ENCODE data around the gene RCBTB2.
A peak's percentile ranks its signal among the peaks of the same experiment; 100 is the strongest.
"Not testable (repeated sequence)": the region's sequence is repeated elsewhere in the genome, so short reads cannot be mapped to it uniquely, and the experiment has no call there.

RCBTB2 gene

GRCh38 chr13:48532506-48533499 is at the start of gene RCBTB2:
TSS of gene RCBTB2 (minus strand) at chr13:48533080. CDS start at chr13:48521939, 11,141 bp downstream.
- Histone ChIP-seq H3K36me3 (ENCODE audit: control insufficient read depth, insufficient read depth, low read length) (no peaks in the 10 kb centered on the region), H3K9ac (ENCODE audit: low read depth, low read length) (peak within 1 kb of the TSS; percentile 91), H3K4me1 (ENCODE audit: control insufficient read depth, insufficient read depth, low read length) (peaks cover 4% of the 10 kb centered on the region), H3K9me3 (ENCODE audit: control insufficient read depth, insufficient read depth, low read length) (no peaks in the 10 kb centered on the region), H3K4me3 (ENCODE audit: low read depth, low read length) (peak within 1 kb of the TSS; percentile 83), H3K27me3 (ENCODE audit: control insufficient read depth, insufficient read depth, low read length) (no peaks in the 10 kb centered on the region)

GRCh38 chr13:48582084-48582483 is 49.2 kb upstream of the RCBTB2 start:
- Histone ChIP-seq H3K4me3 (ENCODE audit: low read depth, low read length) (no peak overlapping the region), H3K9ac (ENCODE audit: low read depth, low read length) (no peak overlapping the region), H3K9me3 (ENCODE audit: control insufficient read depth, insufficient read depth, low read length) (no peaks in the 10 kb centered on the region), H3K27me3 (ENCODE audit: control insufficient read depth, insufficient read depth, low read length) (no peaks in the 10 kb centered on the region), H3K36me3 (ENCODE audit: control insufficient read depth, insufficient read depth, low read length) (no peaks in the 10 kb centered on the region), H3K4me1 (ENCODE audit: control insufficient read depth, insufficient read depth, low read length) (peaks cover 7% of the 10 kb centered on the region)

GRCh38 chr13:48580896-48581295 is 48.0 kb upstream of the RCBTB2 start:
- H3K4me1 ChIP-seq (ENCODE audit: control insufficient read depth, insufficient read depth, low read length) = peaks cover 2% of the 10 kb centered on the region
- no peaks in the 10 kb centered on the region for H3K36me3 ChIP-seq (ENCODE audit: control insufficient read depth, insufficient read depth, low read length)
- H3K9me3 ChIP-seq (ENCODE audit: control insufficient read depth, insufficient read depth, low read length) = no peaks in the 10 kb centered on the region
- H3K27me3 ChIP-seq (ENCODE audit: control insufficient read depth, insufficient read depth, low read length) = no peaks in the 10 kb centered on the region
- H3K9ac ChIP-seq (ENCODE audit: low read depth, low read length) = no peak overlapping the region
- H3K4me3 ChIP-seq (ENCODE audit: low read depth, low read length) = no peak overlapping the region

GRCh38 chr13:48580185-48580803 is 47.4 kb upstream of the RCBTB2 start:
- no peaks in the 10 kb centered on the region for H3K27me3 ChIP-seq (ENCODE audit: control insufficient read depth, insufficient read depth, low read length)
- H3K9ac ChIP-seq (ENCODE audit: low read depth, low read length) = no peak overlapping the region
- H3K4me3 ChIP-seq (ENCODE audit: low read depth, low read length) = no peak overlapping the region
- H3K4me1 ChIP-seq (ENCODE audit: control insufficient read depth, insufficient read depth, low read length) = peaks cover under 1% of the 10 kb centered on the region
- H3K36me3 ChIP-seq (ENCODE audit: control insufficient read depth, insufficient read depth, low read length) = no peaks in the 10 kb centered on the region
- no peaks in the 10 kb centered on the region for H3K9me3 ChIP-seq (ENCODE audit: control insufficient read depth, insufficient read depth, low read length)

- not testable (repeated sequence) for H3K4me3 ChIP-seq (ENCODE audit: low read depth, low read length); H3K27me3 ChIP-seq (ENCODE audit: control insufficient read depth, insufficient read depth, low read length); H3K36me3 ChIP-seq (ENCODE audit: control insufficient read depth, insufficient read depth, low read length); H3K9me3 ChIP-seq (ENCODE audit: control insufficient read depth, insufficient read depth, low read length); H3K4me1 ChIP-seq (ENCODE audit: control insufficient read depth, insufficient read depth, low read length); H3K9ac ChIP-seq (ENCODE audit: low read depth, low read length)
Measured at GRCh38 chr13:48579919-48580180, 47.0 kb upstream of the RCBTB2 start.

- Histone ChIP-seq H3K36me3 (ENCODE audit: control insufficient read depth, insufficient read depth, low read length) (no peaks in the 10 kb centered on the region), H3K27me3 (ENCODE audit: control insufficient read depth, insufficient read depth, low read length) (no peaks in the 10 kb centered on the region), H3K9ac (ENCODE audit: low read depth, low read length) (no peak overlapping the region), H3K4me1 (ENCODE audit: control insufficient read depth, insufficient read depth, low read length) (no peaks in the 10 kb centered on the region), H3K4me3 (ENCODE audit: low read depth, low read length) (no peak overlapping the region), H3K9me3 (ENCODE audit: control insufficient read depth, insufficient read depth, low read length) (no peaks in the 10 kb centered on the region)
Measured at GRCh38 chr13:48579165-48579918, 46.5 kb upstream of the RCBTB2 start.

GRCh38 chr13:48578516-48579164 is 45.8 kb upstream of the RCBTB2 start:
- Histone ChIP-seq H3K4me1 (ENCODE audit: control insufficient read depth, insufficient read depth, low read length) (no peaks in the 10 kb centered on the region), H3K4me3 (ENCODE audit: low read depth, low read length) (no peak overlapping the region)

GRCh38 chr13:48576448-48577010 is 43.6 kb upstream of the RCBTB2 start:
- H3K36me3 ChIP-seq (ENCODE audit: control insufficient read depth, insufficient read depth, low read length) = no peaks in the 10 kb centered on the region
- no peaks in the 10 kb centered on the region for H3K9me3 ChIP-seq (ENCODE audit: control insufficient read depth, insufficient read depth, low read length)
- no peaks in the 10 kb centered on the region for H3K4me1 ChIP-seq (ENCODE audit: control insufficient read depth, insufficient read depth, low read length)
- H3K27me3 ChIP-seq (ENCODE audit: control insufficient read depth, insufficient read depth, low read length) = no peaks in the 10 kb centered on the region
- H3K4me3 ChIP-seq (ENCODE audit: low read depth, low read length) = no peak overlapping the region
- no peak overlapping the region for H3K9ac ChIP-seq (ENCODE audit: low read depth, low read length)

More at GRCh38 chr13:48578516-48579164, 45.8 kb upstream of the RCBTB2 start:
- Histone ChIP-seq H3K9me3 (ENCODE audit: control insufficient read depth, insufficient read depth, low read length) (no peaks in the 10 kb centered on the region), H3K27me3 (ENCODE audit: control insufficient read depth, insufficient read depth, low read length) (no peaks in the 10 kb centered on the region), H3K36me3 (ENCODE audit: control insufficient read depth, insufficient read depth, low read length) (no peaks in the 10 kb centered on the region), H3K9ac (ENCODE audit: low read depth, low read length) (no peak overlapping the region)

GRCh38 chr13:48575031-48575430 is 42.2 kb upstream of the RCBTB2 start:
- H3K4me1 ChIP-seq (ENCODE audit: control insufficient read depth, insufficient read depth, low read length) = no peaks in the 10 kb centered on the region
- no peak overlapping the region for H3K4me3 ChIP-seq (ENCODE audit: low read depth, low read length)

GRCh38 chr13:48574041-48574796 is 41.3 kb upstream of the RCBTB2 start:
- H3K9me3 ChIP-seq (ENCODE audit: control insufficient read depth, insufficient read depth, low read length) = no peaks in the 10 kb centered on the region
- H3K4me3 ChIP-seq (ENCODE audit: low read depth, low read length) = no peak overlapping the region
- no peaks in the 10 kb centered on the region for H3K27me3 ChIP-seq (ENCODE audit: control insufficient read depth, insufficient read depth, low read length)
- no peaks in the 10 kb centered on the region for H3K4me1 ChIP-seq (ENCODE audit: control insufficient read depth, insufficient read depth, low read length)
- H3K9ac ChIP-seq (ENCODE audit: low read depth, low read length) = no peak overlapping the region
- H3K36me3 ChIP-seq (ENCODE audit: control insufficient read depth, insufficient read depth, low read length) = no peaks in the 10 kb centered on the region

More at GRCh38 chr13:48575031-48575430, 42.2 kb upstream of the RCBTB2 start:
- H3K27me3 ChIP-seq (ENCODE audit: control insufficient read depth, insufficient read depth, low read length) = no peaks in the 10 kb centered on the region
- no peaks in the 10 kb centered on the region for H3K36me3 ChIP-seq (ENCODE audit: control insufficient read depth, insufficient read depth, low read length)
- no peaks in the 10 kb centered on the region for H3K9me3 ChIP-seq (ENCODE audit: control insufficient read depth, insufficient read depth, low read length)
- no peak overlapping the region for H3K9ac ChIP-seq (ENCODE audit: low read depth, low read length)
